OCI-LY1 (cell line): ENCODE measurements around the gene HNRNPA2B1.
"Not testable (repeated sequence)": the region's sequence is repeated elsewhere in the genome, so short reads cannot be mapped to it uniquely, and the experiment has no call there.

Experiments
- H2AFZ ChIP-seq: fragments of 200-600 bp; sonication (generic), shearing (Covaris generic); 2 replicates; pipeline ENCODE4 v1.6.0; 2014; ENCODE audit warnings: antibody characterized with exemption, mild to moderate bottlenecking, low read length
- H3F3A ChIP-seq: fragments of 200-600 bp; sonication (generic), shearing (Covaris generic); 2 replicates; pipeline ENCODE4 v1.6.0; 2014; ENCODE audit warnings: mild to moderate bottlenecking, antibody characterized with exemption, low read length, moderate library complexity; ENCODE audit not compliant: insufficient read depth
- H3K27ac ChIP-seq: fragments of 200-600 bp; sonication (generic); 2 replicates; pipeline ENCODE4 v1.5.1; 2014; ENCODE audit warnings: low read length, mixed run types, mild to moderate bottlenecking, low read depth; ENCODE audit not compliant: poor library complexity, severe bottlenecking
- H3K27me3 ChIP-seq: fragments of 200-600 bp; sonication (generic); 2 replicates; pipeline ENCODE4 v1.6.0; 2014; ENCODE audit warnings: antibody characterized with exemption, mild to moderate bottlenecking, low read length, moderate library complexity; ENCODE audit not compliant: insufficient read depth
- H3K36me3 ChIP-seq: fragments of 200-600 bp; sonication (generic); 2 replicates; pipeline ENCODE4 v1.6.1; 2014; ENCODE audit warnings: mild to moderate bottlenecking, antibody characterized with exemption, low read length, moderate library complexity, mixed read lengths; ENCODE audit not compliant: insufficient read depth
- H3K4me1 ChIP-seq: fragments of 200-600 bp; sonication (generic); 2 replicates; pipeline ENCODE4 v1.5.1; 2014; ENCODE audit warnings: mild to moderate bottlenecking, low read length, moderate library complexity; ENCODE audit not compliant: insufficient read depth, severe bottlenecking
- H3K4me2 ChIP-seq: fragments of 200-600 bp; sonication (generic), shearing (Covaris generic); 2 replicates; pipeline ENCODE4 v1.6.1; 2014; ENCODE audit warnings: low read length
- H3K4me3 ChIP-seq: fragments of 200-600 bp; sonication (generic); 2 replicates; pipeline ENCODE4 v1.5.1; 2014; ENCODE audit warnings: low read length, low read depth, mild to moderate bottlenecking, mixed read lengths; ENCODE audit not compliant: poor library complexity, severe bottlenecking
- H3K79me2 ChIP-seq: fragments of 200-600 bp; shearing (Covaris generic); 2 replicates; pipeline ENCODE4 v1.6.1; 2016; ENCODE audit warnings: mixed run types, low read length, mixed read lengths; ENCODE audit not compliant: insufficient read depth
- H3K9ac ChIP-seq: fragments of 200-600 bp; sonication (generic), shearing (Covaris generic); 2 replicates; pipeline ENCODE4 v1.6.1; 2014; ENCODE audit warnings: mild to moderate bottlenecking, low read length, mixed read lengths
- H3K9me2 ChIP-seq: fragments of 200-600 bp; sonication (generic), shearing (Covaris generic); 2 replicates; pipeline ENCODE4 v1.6.1; 2014; ENCODE audit warnings: low read depth, mild to moderate bottlenecking, low read length, mixed read lengths
- H3K9me3 ChIP-seq: fragments of 200-600 bp; shearing (Covaris generic); 2 replicates; pipeline ENCODE4 v1.6.1; 2014; ENCODE audit warnings: low read length, mixed read lengths
- H4K20me1 ChIP-seq: fragments of 200-600 bp; sonication (generic), shearing (Covaris generic); 2 replicates; pipeline ENCODE4 v1.6.0; 2016; ENCODE audit warnings: mild to moderate bottlenecking, low read length; ENCODE audit not compliant: insufficient read depth
- CTCF ChIP-seq: fragments of 200-600 bp; sonication (generic), shearing (Covaris generic); IDR thresholded peaks from 2 replicates; pipeline ENCODE4 v1.5.1; 2017; ENCODE audit warnings: mild to moderate bottlenecking, antibody characterized with exemption, low read length, moderate library complexity, mixed read lengths
- EZH2 ChIP-seq: fragments of 200-600 bp; sonication (generic), shearing (Covaris generic); IDR thresholded peaks from 2 replicates; pipeline ENCODE4 v1.8.0; 2017; ENCODE audit warnings: borderline replicate concordance, mixed run types, mild to moderate bottlenecking, antibody characterized with exemption, low read length, moderate library complexity, mixed read lengths

Gene HNRNPA2B1

GRCh38 chr7:26179422-26179821 lies 21.1 kb downstream of the HNRNPA2B1 start:
- TF ChIP-seq CTCF (no peak), EZH2 (no peak)
- peaks cover 19% of the 10 kb centered on the region; the same call in 1 of the 2 replicates for H3F3A ChIP-seq

GRCh38 chr7:26178272-26178960 lies 22.1 kb downstream of the HNRNPA2B1 start:
- Histone ChIP-seq H3F3A (0 out of 2 replicates have a peak, but pooled peaks cover 9% of the 10 kb centered on the region), H3K27me3 (no peaks in the 10 kb centered on the region), H2AFZ (no peak overlapping the region), H3K27ac (no peak overlapping the region), H3K4me3 (no peak overlapping the region), H3K79me2 (peaks cover 10% of the 10 kb centered on the region; the same call in 1 of the 2 replicates), H3K9me2 (no peaks in the 10 kb centered on the region), H4K20me1 (no peaks in the 10 kb centered on the region), H3K4me1 (no peaks in the 10 kb centered on the region), H3K9ac (no peak overlapping the region), H3K4me2 (no peak overlapping the region), H3K9me3 (no peaks in the 10 kb centered on the region), H3K36me3 (peaks cover 16% of the 10 kb centered on the region; the same call in 1 of the 2 replicates)
- TF ChIP-seq CTCF (no peak), EZH2 (no peak)

More at GRCh38 chr7:26179422-26179821, 21.1 kb downstream of the HNRNPA2B1 start:
- no peak overlapping the region for H3K9ac ChIP-seq
- no peaks in the 10 kb centered on the region for H3K9me2 ChIP-seq
- H3K27me3 ChIP-seq = no peaks in the 10 kb centered on the region
- H3K79me2 ChIP-seq = peaks cover 4% of the 10 kb centered on the region; the same call in 1 of the 2 replicates
- H3K36me3 ChIP-seq = peaks cover 23% of the 10 kb centered on the region; the same call in 1 of the 2 replicates
- no peak overlapping the region for H3K4me2 ChIP-seq
- H2AFZ ChIP-seq = no peak overlapping the region
- H4K20me1 ChIP-seq = no peaks in the 10 kb centered on the region
- no peaks in the 10 kb centered on the region for H3K4me1 ChIP-seq
- no peaks in the 10 kb centered on the region for H3K9me3 ChIP-seq
- H3K27ac ChIP-seq = no peak overlapping the region
- no peak overlapping the region for H3K4me3 ChIP-seq

- H3K9me2 ChIP-seq, H3K9me3 ChIP-seq, H3K27ac ChIP-seq, H3F3A ChIP-seq, H3K4me2 ChIP-seq, H3K4me1 ChIP-seq, H3K4me3 ChIP-seq, H3K9ac ChIP-seq, H4K20me1 ChIP-seq, H2AFZ ChIP-seq, H3K27me3 ChIP-seq: not testable (repeated sequence)
- H3K79me2 ChIP-seq = peaks cover 16% of the 10 kb centered on the region; the same call in 1 of the 2 replicates
- peaks cover 15% of the 10 kb centered on the region; the same call in 1 of the 2 replicates for H3K36me3 ChIP-seq
Measured at GRCh38 chr7:26177269-26177668, 23.3 kb downstream of the HNRNPA2B1 start.

- H3K9ac ChIP-seq, H3K9me3 ChIP-seq, H3K4me3 ChIP-seq, H3K4me2 ChIP-seq, H3K27ac ChIP-seq, H3K9me2 ChIP-seq, H3K4me1 ChIP-seq, H3K27me3 ChIP-seq, H3F3A ChIP-seq, H4K20me1 ChIP-seq, H2AFZ ChIP-seq: not testable (repeated sequence)
- H3K79me2 ChIP-seq = peaks cover 22% of the 10 kb centered on the region; the same call in 1 of the 2 replicates
- peaks cover 17% of the 10 kb centered on the region for H3K36me3 ChIP-seq
Measured at GRCh38 chr7:26176696-26177095, 23.9 kb downstream of the HNRNPA2B1 start.

GRCh38 chr7:26175903-26176302 lies 24.6 kb downstream of the HNRNPA2B1 start:
- H3K4me3 ChIP-seq, H3K4me1 ChIP-seq, H3K9me2 ChIP-seq, H3F3A ChIP-seq, H2AFZ ChIP-seq, H3K27ac ChIP-seq, H3K9me3 ChIP-seq, H3K27me3 ChIP-seq, H3K4me2 ChIP-seq, H3K9ac ChIP-seq, H4K20me1 ChIP-seq: not testable (repeated sequence)
- Histone ChIP-seq H3K79me2 (peaks cover 24% of the 10 kb centered on the region; the same call in 1 of the 2 replicates), H3K36me3 (peaks cover 25% of the 10 kb centered on the region)
